ENCODE measurements around the gene MPC1.
"Not testable (repeated sequence)": the region's sequence is repeated elsewhere in the genome, so short reads cannot be mapped to it uniquely, and the experiment has no call there.

Gene MPC1

DNA sequence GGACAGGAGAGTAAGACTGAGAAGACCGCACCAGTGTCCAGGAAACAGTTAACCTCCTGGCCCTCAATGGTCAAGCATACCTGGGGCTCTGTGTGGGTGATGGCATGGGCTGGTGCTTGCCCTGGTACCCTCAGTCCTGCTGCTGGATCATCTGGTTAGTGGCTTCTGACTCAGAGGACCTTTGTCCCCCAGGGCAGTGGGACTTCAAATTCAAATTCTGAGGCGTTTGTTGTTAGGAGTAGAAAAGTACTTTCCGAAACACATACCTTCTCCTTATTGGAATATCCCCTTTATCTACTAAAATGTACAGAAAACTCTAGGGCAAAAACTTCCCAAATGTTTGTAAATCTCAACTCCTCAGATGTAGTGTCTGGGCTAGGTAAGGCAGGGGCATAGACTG lies 36.3 kb downstream of the MPC1 start:
- no peak for DNase-seq (ENCODE audit: low read depth in 1 of 2, low spot score in 1 of 2)
- TF ChIP-seq JUND (IDR thresholded peaks at IDR 0.05; ENCODE audit: low read depth), result no peak
- in situ Hi-C loops (cut with HindIII; ENCODE audit: low pct_unique_long_range_greater_than_20kb, low sequenced_read_pairs), result no loop called here

DNA sequence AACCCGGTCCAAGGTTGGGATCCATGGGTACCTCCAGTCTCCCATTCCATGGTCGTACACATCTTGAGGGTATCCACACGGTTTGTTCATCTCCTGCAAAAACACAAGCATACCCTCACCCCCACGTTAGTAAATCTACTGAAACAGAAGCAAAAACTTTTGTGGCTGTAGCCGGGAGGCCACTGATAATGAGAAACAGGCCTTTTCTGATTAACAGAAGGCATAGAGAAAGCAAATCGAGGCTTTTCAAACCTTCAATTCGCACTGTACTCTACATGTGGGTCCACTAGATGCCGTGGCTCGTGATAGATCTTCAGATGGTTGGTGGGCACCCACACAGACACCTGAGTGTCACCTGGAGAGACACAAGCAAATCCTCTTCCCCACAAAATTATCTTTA lies 37.1 kb downstream of the MPC1 start:
- in situ Hi-C loops (cut with HindIII; ENCODE audit: low pct_unique_long_range_greater_than_20kb, low sequenced_read_pairs); DNase-seq (ENCODE audit: low read depth in 1 of 2, low spot score in 1 of 2): not testable (repeated sequence)

DNA sequence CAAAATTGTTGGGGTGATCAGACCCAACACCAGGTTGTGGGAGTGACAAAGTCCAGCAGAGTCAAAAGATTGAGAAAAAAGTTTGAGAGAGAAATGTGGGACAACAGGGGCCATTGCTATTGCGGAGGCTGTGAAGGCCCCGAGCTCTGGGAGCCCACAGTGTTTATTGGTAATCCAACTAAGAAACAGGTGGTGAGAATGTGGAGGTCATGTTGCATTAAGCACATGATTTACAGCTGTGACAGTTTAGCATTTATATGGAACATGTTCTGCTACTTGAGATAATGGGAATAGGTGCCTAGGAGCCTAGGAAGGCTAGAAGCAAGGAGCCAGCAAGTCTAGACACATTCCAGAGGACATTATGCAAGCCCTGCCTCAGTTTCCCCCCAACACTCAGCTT lies 37.8 kb downstream of the MPC1 start:
- in situ Hi-C loops (cut with HindIII; ENCODE audit: low pct_unique_long_range_greater_than_20kb, low sequenced_read_pairs); DNase-seq (ENCODE audit: low read depth in 1 of 2, low spot score in 1 of 2): not testable (repeated sequence)

DNA sequence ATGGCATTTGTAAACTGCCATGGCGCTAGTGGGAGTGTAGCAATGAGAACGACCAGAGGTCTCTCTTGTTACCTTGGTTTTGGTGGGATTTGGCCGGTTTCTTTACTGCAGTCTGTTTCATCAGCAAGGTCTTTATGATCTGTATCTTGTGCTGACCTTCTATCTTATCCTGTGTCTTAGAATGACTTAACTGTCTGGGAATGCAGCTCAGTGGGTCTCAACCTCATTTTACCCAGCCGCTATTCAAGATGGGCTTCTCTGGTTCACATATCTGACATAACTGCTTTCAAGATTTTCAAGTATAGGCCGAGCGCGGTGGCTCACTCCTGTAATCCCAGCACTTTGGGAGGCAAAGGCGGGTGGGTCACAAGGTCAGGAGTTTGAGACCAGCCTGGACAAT lies 38.5 kb downstream of the MPC1 start:
- TF ChIP-seq JUND (IDR thresholded peaks at IDR 0.05; ENCODE audit: low read depth), result no peak
- in situ Hi-C loops (cut with HindIII; ENCODE audit: low pct_unique_long_range_greater_than_20kb, low sequenced_read_pairs), result no loop called here
- no peak for DNase-seq (ENCODE audit: low read depth in 1 of 2, low spot score in 1 of 2)

DNA sequence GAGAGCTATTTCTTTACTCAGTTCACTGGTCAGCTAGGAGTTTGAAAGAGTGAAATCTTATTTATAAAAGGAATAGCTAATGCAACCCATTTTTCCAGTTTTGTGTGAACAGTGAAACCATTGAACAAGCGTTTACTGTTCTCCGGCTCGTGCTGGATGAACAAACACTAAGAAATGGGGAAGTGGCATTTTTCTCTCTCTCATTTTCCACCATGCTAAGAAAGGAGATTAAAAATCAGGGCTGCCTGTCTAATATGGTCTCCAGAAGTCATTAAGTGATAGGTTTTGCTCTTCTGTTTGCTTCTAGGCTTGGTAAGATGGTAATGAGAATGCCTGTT lies 39.6 kb downstream of the MPC1 start:
- no peak for TF ChIP-seq JUND (IDR thresholded peaks at IDR 0.05; ENCODE audit: low read depth)
- DNase-seq (ENCODE audit: low read depth in 1 of 2, low spot score in 1 of 2), result no peak
- in situ Hi-C loops (cut with HindIII; ENCODE audit: low pct_unique_long_range_greater_than_20kb, low sequenced_read_pairs), result no loop called here

DNA sequence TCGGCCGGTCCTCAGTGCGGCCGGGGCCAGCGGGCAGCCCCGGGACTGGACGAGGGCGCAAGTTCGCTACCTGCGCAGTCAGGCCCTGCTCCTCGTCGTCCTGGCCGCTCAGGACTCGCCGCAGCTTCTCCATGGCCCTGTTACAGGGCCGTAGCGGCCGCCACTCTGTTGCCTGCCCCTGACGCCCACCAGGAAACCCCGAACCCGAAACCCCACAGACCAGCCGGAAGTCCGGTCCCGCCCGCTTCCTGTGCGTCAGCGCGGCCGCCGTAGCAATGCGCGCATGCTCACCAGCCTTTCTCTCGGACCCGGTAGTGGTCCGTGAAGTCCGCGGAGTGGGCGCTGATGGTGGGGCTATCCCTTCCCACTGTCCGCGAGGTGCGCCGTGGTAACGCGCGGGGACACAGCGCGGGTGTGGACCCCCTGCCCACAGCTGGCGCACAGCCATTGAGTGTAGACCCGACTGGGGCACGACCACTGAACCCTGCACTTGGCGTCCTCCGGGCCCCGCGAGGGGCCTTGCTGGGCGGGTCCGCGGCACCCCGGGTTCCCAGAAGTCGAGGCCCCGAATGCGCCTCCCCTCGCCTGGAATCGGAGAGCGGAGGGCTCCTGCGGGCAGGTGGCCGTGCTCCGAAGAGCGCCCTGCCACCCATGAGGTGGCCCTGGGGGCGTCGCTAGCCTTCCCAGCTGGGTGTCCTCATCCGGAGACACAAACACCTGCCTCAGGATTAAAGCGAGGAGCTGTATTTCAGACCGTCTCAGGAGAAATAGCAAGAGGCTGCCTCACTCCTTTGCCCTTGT lies 40.2 kb downstream of the MPC1 start, which contains the start of gene SFT2D1:
SFT2D1 (minus strand) TSS at position 197 of the 801 bp plus-strand sequence; CDS start at position 133, 64 bp downstream.
- DNase-seq (ENCODE audit: low read depth in 1 of 2, low spot score in 1 of 2), result peak; percentile 66 to 78
- in situ Hi-C loops (cut with HindIII; ENCODE audit: low pct_unique_long_range_greater_than_20kb, low sequenced_read_pairs), result no loop called here
- no peak for TF ChIP-seq JUND (IDR thresholded peaks at IDR 0.05; ENCODE audit: low read depth)

DNA sequence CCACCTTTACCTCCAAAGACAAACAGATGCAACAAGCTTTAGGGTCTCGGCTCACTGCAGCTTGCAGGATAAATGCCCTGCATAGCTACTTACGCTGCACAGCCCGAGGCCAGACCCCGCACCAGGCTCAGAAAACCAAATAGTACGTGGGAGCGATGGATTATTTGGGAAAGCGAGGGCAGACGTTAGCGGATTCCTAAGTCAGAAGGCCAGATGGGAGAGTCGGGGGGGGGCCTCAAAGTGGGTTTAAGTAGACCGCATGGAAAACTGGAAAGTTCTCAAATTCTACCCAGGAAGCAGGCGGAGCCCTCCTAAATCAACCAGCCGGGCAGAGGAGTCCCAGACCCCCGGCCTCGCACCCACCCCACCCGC lies 40.8 kb downstream of the MPC1 start:
- in situ Hi-C loops (cut with HindIII; ENCODE audit: low pct_unique_long_range_greater_than_20kb, low sequenced_read_pairs), result no loop called here
- no peak for TF ChIP-seq JUND (IDR thresholded peaks at IDR 0.05; ENCODE audit: low read depth)
- no peak for DNase-seq (ENCODE audit: low read depth in 1 of 2, low spot score in 1 of 2)

DNA sequence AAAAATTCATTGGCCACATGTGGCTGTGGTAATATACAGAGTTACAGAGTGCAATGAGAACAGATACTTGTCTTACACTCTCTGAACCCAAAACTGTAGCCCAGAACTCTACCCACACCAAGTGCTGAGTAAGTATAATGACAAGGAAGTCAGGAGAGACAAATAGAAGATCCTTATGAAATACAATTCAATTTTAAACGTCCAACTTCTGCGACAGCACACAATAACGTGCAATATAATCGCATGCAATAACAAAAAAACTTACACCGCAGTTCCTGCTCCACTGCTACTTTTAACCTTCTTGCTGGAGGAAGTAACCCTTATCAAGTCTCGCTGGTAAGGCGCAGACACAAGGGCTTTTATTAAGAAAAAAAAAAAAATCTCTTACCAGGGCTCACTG lies 41.3 kb downstream of the MPC1 start:
- no peak for TF ChIP-seq JUND (IDR thresholded peaks at IDR 0.05; ENCODE audit: low read depth)
- in situ Hi-C loops (cut with HindIII; ENCODE audit: low pct_unique_long_range_greater_than_20kb, low sequenced_read_pairs), result no loop called here
- DNase-seq (ENCODE audit: low read depth in 1 of 2, low spot score in 1 of 2), result no peak

DNA sequence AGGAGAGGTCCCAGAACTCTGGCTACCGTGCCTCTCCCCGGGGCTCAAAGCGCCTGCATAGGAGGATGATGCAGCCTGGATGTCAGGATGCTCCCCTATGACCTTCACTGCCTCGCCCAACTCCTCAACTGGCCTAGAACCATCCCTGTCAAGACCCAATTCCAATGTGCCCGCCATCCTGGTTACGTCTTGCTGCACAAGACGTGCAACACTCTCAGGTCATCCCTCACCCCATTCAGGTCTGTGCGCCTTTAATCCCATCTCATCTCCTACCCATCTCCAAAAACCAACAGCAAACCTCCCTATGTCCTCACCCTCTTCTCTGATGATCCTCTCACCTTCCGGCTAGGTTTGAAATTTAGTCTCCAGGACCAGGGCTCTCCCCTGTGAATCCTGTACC lies 43.9 kb downstream of the MPC1 start:
- in situ Hi-C loops (cut with HindIII; ENCODE audit: low pct_unique_long_range_greater_than_20kb, low sequenced_read_pairs), result no loop called here
- DNase-seq (ENCODE audit: low read depth in 1 of 2, low spot score in 1 of 2), result no peak
- TF ChIP-seq JUND (IDR thresholded peaks at IDR 0.05; ENCODE audit: low read depth), result no peak

DNA sequence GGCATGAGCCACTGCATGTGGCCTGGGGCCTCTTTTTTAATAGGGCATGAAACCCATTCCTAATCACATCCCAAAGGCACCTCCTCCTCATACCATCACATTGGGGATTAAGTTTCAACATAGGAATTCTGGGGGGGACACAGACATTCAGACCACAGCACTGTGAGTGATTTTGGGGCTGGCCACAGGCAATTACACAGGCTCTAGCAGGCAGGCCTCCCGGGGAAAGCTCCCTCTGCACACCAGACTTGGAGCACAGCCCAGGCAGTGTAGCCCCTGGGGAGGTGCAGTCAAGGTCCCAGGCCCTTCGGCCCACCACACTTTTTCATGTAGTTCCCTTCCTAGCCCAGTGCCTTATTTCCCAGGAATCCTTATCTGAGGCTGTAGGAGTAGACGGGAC lies 45.9 kb downstream of the MPC1 start:
- TF ChIP-seq JUND (IDR thresholded peaks at IDR 0.05; ENCODE audit: low read depth), result no peak
- in situ Hi-C loops (cut with HindIII; ENCODE audit: low pct_unique_long_range_greater_than_20kb, low sequenced_read_pairs), result no loop called here
- no peak for DNase-seq (ENCODE audit: low read depth in 1 of 2, low spot score in 1 of 2)

DNA sequence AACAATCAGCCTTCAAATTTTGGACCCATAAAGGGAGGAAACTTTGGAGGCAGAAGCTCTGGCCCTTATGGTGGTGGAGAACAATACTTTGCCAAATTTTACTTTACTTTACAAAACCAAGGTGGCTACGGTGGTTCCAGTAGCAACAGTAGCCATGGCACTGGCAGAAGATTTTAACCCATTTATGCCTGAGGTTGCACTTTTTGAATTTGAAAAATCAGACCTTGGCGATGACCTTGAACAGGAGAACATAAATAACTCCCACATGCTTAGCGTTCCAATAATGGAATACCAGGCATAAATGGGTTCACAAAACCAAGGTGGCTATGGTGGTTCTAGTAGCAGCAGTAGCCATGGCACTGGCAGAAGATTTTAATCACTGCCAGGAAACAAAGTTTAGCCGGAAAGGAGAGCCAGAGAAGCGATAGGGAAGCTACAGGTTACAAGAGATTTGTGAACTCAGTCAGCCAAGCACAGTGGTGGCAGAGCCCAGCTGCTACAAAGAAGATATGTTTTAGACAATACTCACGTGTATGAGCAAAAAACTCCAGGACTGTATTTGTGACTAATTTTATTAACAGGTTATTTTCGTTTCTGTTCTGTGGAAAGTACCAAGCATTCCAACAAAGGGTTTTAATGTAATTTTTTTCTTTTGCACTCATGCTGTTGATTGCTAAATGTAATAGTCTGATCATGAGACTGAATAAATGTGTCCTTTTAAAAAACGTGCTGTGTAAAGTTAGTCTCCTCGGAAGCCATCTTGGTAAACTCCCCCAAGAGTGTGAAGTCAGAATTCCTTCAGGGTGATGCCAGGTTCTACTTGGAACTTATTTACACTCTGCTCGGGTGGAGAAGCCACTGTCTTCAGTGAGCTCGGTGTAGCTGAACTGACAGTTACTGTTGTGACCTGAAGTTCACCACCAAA lies 47.1 kb downstream of the MPC1 start:
- no peak for DNase-seq (ENCODE audit: low read depth in 1 of 2, low spot score in 1 of 2)
- TF ChIP-seq JUND (IDR thresholded peaks at IDR 0.05; ENCODE audit: low read depth), result no peak
- in situ Hi-C loops (cut with HindIII; ENCODE audit: low pct_unique_long_range_greater_than_20kb, low sequenced_read_pairs), result no loop called here

DNA sequence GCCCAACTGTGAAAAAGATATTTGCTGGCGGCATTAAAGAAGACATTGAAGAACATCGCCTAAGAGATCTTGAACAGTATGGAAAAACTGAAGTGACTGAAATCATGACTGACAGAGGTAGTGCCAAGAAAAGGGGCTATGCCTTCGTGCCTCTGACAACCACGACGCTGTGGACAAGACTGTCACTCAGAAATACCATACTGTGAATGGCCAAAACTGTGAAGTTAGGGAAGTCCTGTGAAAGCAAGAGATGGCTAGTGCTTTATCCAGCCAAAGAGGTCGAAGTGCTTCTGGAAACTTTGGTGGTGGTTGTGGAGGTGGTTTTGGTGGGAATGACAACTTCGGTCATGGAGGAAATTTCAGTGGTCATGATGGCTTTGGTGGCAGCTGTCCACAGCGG lies 47.9 kb downstream of the MPC1 start:
- TF ChIP-seq JUND (IDR thresholded peaks at IDR 0.05; ENCODE audit: low read depth), result no peak
- DNase-seq (ENCODE audit: low read depth in 1 of 2, low spot score in 1 of 2), result no peak
- in situ Hi-C loops (cut with HindIII; ENCODE audit: low pct_unique_long_range_greater_than_20kb, low sequenced_read_pairs), result no loop called here
